RPMI8226 (cell line): ENCODE data around the gene KIF26A.
A peak's percentile ranks its signal among the peaks of the same experiment; 100 is the strongest.

Experiments used
- DNase-seq: peaks from one replicate; pipeline ENCODE4 v3.0.0-alpha.2; 2015

KIF26A gene

GRCh38 chr14:104212206-104213095, 74.1 kb downstream of the KIF26A start:
- no peak for DNase-seq

DNA sequence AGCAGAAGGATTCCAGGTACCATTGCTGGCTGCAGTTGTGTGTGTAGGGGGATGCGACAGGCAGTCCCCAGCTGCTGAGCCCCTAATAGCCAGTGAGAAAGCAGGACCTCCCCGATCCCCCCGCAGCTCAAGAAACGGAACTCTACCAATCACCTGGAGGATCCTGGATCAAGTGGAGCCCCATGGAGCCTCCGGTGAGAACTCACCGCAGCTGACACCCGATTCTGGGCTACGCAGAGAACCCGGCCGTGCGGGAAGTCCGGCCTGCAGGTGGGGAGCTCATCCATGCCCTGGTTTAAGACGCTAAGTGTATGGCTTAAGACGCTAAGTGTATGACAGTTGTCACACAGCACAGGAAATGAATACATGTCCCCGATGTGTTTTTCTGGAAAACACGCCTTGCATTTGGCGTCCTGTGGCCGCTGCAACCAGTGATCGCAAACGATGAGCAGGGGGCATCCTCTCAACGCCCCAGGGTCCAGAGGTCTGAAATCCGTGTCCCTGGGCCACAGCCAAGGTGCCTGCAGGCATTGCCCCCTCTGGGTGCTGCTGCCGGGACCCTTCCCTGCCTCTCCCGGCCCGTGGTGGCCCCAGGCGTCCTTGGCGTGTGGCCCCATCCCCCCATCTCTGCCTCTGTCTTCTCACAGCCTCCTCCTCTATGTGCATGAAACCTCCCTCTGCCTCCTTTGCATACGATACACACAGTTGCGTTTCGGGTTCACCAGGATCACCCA, 75.1 kb downstream of the KIF26A start:
- no peak for DNase-seq

DNA sequence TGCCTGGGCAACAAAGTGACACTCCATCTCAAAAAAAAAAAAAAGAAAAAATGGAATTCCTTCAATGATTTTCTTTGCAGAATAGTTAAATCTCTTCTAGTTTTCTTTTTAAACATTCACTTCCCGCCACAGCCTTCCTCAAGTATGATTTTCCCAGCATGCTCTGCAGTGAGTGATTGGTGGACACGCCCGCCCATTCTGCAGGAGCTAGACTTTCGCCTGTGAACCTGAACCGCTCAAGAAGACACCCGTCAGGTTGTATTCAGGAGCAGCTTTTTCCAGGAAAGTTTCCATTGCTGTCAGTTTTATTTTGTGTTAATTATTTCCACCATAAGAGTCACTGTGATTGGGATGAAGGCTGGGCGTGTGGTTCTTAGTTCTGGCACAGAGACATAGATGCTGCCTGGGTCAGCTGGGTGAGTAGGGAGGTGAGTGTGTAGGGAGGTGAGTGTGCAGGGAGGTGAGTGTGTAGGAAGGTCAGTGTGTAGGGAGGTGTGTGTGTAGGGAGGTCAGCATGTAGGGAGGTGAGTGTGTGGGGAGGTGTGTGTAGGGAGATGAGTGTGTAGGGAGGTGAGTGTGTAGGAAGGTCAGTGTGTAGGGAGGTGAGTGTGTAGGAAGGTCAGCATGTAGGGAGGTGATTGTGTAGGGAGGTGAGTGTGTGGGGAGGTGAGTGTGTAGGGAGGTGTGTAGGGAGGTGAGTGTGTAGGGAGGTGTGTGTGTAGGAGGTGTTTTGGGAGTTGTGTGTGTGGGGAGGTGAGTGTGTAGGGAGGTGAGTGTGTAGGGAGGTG, 76.2 kb downstream of the KIF26A start:
- peak; percentile 16 for DNase-seq

GRCh38 chr14:104215706-104216334, 77.4 kb downstream of the KIF26A start:
- no peak for DNase-seq

GRCh38 chr14:104216457-104216856, 78.1 kb downstream of the KIF26A start:
- no peak for DNase-seq

DNA sequence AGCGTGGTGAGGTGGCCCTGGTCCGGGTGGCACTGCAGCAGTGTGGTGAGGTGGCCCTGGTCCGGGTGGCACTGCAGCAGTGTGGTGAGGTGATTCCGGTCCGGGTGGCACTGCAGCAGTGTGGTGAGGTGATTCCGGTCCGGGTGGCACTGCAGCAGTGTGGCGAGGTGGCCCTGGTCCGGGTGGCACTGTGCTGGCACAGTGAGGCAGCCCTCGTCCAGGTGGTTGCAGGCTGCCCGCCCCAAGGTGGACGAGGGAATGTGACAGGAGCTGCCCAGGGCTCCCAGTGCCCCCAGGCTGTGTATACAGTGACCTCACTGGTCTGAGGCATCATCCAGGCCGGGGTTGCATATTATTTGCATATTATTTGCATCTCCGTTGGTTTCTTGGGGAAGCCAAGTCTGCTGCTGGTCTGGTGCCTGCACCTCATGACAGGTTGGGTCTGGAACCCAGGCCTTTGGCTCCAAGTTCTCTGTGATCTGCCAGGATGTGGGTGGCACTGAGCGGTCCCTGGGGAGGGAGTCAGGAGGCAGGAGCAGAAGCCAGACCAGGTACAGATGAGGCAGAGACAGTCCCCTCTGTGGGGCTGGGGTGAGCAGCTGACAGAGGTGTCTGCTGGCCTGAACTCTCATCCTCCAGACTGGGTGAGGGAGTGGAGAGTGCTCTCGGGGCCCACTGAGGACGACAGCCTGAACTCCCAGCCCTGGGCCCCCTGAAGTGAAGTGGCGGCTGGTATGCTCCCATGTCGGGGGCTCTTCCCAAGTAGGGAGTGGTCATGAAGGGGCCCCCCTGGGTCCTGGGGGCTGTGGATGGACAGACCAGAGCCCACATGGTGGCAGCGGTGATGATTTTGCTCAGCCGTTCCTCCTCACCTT, 79.3 kb downstream of the KIF26A start:
- no peak for DNase-seq

- DNase-seq, result no peak
Measured at GRCh38 chr14:104218361-104219180, 80.2 kb downstream of the KIF26A start.

DNA sequence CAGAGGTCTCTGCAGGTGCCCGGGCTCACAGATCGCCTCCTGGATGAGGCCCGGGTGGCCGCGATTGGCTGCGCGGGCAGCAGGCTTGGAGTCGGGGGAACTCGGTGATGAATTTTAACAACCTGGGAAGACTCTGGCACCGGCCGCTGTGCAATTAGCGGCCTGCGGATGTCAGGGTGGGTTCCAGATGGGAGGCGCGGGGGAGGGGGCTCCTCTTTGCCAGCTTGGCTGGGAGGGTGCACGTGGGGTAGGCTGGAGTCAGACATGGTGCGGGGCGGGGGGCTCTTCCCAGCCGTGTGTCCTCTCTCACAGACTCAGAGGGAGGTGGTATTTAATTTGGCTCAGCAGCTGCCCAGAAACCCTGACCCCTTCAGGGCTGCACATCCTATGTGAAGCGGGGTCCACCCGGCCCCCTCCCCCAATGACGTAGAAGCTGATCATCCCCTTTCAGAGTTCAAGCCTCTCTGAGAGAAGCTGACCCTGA, 81.4 kb downstream of the KIF26A start:
- DNase-seq, result no peak

- DNase-seq, result no peak
Measured at GRCh38 chr14:104220215-104221070, 82.1 kb downstream of the KIF26A start.

DNA sequence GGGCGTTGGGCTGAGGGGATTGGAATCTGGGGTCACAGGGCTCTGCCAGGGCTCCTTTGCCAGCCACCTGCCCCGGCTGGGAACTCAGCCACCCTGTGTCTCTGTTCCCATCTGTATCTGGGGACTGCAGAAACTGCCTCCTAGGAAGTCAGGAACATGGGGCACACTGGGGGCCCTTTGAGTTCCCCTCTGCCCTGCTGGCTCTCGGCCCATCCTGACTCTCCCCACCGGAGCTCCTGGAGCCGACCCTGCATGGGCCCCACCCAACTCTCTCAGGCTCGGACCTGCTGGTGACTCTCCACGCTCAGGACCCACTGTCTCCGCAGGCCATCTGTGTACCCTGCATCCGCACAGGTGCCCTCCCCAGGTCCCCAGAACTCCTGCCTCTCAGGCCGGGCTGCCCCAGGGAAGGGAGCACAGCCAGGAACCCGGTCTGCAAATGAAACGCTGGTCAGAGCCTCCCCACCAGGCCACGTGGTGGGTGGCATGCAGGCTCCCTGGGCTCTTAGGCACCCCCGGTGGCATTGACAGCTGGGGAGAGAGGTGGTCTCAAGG, 82.8 kb downstream of the KIF26A start:
- DNase-seq, result no peak

DNA sequence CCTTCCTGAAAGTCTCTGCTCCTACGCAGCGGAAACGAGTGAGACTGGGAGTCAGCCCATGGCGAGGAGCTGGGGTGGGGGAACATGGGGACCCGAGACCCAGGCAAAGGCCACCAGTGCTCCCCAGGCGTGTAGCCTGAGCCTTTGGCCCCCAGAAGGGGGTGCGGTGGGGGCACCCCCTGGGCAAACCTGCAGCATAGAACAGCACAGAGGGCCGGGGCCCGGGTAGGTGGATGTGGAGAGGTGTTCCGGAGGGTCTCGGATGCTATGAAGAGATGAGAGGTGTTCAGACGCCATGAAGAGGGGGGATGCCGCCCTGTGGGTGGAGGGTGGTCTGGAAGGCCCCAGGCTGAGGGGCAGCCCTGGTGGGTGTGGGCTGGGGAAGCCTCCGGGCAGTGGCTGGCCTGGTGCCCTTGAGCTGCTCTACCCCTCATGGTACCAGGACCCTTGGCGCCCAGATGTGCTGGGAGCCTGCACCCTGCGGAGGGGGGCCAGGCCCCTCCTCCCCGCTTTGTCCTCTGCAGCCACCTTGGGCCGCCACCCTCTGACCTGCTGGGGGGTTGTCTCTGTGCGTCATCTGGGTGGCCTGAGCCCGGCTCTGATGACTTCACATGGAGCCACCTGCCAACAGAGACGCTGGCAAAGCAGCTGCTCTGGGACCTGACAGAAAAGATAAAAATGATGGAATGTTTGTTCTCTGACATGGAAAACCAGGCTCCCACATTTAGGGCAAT, 83.4 kb downstream of the KIF26A start:
- DNase-seq, result no peak

DNA sequence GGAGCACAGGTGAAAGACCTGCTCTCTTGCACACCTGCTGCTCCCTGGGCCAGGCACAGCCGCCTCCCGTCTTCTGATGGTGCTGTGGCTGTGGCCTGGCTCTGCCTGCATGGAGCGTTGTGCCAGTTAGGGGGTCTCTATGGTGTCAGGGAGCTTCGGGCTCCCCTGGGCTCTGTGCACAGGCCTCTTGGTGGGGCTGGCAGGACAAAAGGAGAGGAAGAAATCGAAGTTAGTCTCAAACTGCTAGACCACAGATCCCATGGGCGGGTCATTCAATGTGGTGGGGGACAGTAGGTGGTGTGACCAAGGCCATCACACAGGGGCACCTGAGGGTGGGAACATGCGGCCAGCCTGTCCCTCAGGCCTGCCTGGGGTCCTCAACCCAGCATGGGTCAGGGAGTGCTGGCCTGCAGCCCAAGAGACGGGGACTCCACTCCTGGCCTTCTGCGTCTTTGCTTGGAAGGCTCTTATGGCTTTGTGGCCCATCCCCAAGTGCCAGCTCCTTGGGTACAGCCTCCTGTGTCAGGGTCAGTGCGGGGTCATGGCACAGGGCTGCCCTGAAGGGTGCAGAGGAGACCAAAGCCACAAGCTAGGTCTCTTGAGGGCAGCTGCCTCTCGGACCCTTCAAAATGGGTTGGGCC, 84.1 kb downstream of the KIF26A start:
- no peak for DNase-seq

GRCh38 chr14:104223101-104224041, 85.0 kb downstream of the KIF26A start:
- peak; percentile 67 for DNase-seq

DNA sequence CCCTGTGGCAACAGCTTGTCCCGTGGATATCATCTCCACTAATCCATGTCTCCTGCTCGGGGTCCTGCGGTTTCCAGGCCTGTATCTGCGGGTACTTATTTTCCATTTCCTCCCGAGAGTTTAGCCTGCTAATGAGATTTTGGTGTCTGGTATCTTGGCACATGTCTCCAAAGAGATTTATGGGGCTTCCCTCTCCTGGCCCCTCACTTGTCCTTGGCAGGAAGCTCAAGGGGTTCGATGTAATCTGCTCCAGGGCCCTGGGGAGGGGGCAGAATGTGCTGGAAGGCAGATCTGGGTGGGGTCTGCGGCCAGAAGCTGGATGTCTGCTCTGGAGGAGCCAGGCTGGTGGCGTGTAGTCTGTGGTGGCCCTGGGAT, 85.7 kb downstream of the KIF26A start:
- no peak for DNase-seq

DNA sequence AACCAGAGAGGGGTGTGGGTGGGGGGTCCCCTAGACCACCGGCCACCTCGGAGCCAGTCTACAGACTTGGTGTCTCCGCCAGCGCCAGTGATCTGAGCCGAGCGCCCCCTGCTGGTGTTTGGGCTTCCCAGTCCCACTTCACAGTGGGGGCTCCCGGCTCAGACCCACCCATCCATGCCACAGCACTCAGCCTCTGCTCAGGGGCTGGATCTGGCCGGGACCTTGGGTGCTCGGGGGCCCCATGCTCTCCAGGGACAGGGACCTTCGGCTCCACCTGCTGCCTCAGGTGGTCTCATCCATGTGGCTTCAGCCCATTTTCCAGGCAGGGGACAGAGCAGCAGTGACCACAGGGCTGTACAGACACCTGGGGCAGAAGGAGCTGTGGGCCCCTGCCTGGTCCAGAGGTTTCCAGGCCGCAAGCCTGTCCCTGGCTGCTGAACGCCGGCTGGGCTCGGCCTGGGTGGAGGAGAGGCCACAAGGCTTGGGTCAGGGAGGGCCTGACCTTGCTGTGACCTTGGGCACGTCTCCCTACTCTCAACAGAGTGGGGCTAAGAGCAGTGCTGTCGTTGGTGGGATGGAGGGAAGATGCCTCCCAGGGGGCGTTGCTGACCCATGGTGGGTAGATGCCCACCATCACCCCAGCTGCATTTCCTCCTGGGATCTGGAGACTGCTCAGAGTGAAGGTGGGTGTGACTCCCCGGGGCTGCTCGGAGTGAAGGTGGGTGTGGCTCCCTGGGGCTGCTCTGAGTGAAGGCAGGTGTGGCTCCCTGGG, 86.3 kb downstream of the KIF26A start:
- peak; percentile 54 for DNase-seq
